ENCODE results near the gene ZNF584. TPM values are rescaled to one million over a fixed set of nuclear protein-coding genes. Genes with fewer than 3 reads are reported as not detected.

ZNF584 gene
- total RNA-seq, 1 experiment from 2014 or later, result 4.9 TPM

GRCh38 chr19:58395979-58396627 lies 12.3 kb upstream of the ZNF584 start:
- POLR2A ChIA-PET, result interaction anchor here (0.6 kb wide), 1 partner anchor 34 kb away, joined by 3 read pairs; no protein-coding TSS in a partner anchor
- TF ChIP-seq CTCF (IDR thresholded peaks at IDR 0.05; ENCODE audit: insufficient read depth in 1 of 2, low read depth in 1 of 2, low read length in 1 of 2, severe bottlenecking in 1 of 2, unreplicated experiment in 1 of 2), result no peak
- Mint-ChIP-seq H3K27me3 (ENCODE audit: insufficient read depth, unreplicated experiment) (no peaks in the 10 kb centered on the region), H3K4me3 (ENCODE audit: unreplicated experiment) (no peak overlapping the region), H3K36me3 (ENCODE audit: insufficient read depth, unreplicated experiment) (peaks cover 77% of the 10 kb centered on the region), H3K9me3 (ENCODE audit: unreplicated experiment) (no peaks in the 10 kb centered on the region), H3K4me1 (ENCODE audit: low read depth, unreplicated experiment) (peaks cover 8% of the 10 kb centered on the region), H3K27ac (ENCODE audit: unreplicated experiment) (no peak overlapping the region)
- CTCF ChIA-PET, result no interaction called here
- no peak overlapping the region for H3K4me3 ChIP-seq (ENCODE audit: low read depth, low read length)
- peaks cover 14% of the 10 kb centered on the region for H3K4me1 ChIP-seq
- intact Hi-C loops (cut with micrococcal nuclease; ENCODE audit: unreplicated experiment), result no loop called here
- no peaks in the 10 kb centered on the region for H3K27me3 ChIP-seq (replicated peaks; ENCODE audit: control insufficient read depth, insufficient read depth, low read length)
- H3K9me3 ChIP-seq, result no peaks in the 10 kb centered on the region
- BruUV-seq (replicated peaks), result no TSS peak
- no peak for DNase-seq
- H3K36me3 ChIP-seq (ENCODE audit: control insufficient read depth, insufficient read depth, low read length), result peaks cover 2% of the 10 kb centered on the region

- H3K4me1 Mint-ChIP-seq (ENCODE audit: low read depth, unreplicated experiment), result peaks cover 11% of the 10 kb centered on the region
- ChIA-PET CTCF (no interaction called here), POLR2A (no interaction called here)
- H3K36me3 Mint-ChIP-seq (ENCODE audit: insufficient read depth, unreplicated experiment), result peaks cover 74% of the 10 kb centered on the region
- no peak overlapping the region for H3K4me3 Mint-ChIP-seq (ENCODE audit: unreplicated experiment)
- intact Hi-C loops (cut with micrococcal nuclease; ENCODE audit: unreplicated experiment), result no loop called here
- no peak for TF ChIP-seq CTCF (IDR thresholded peaks at IDR 0.05; ENCODE audit: insufficient read depth in 1 of 2, low read depth in 1 of 2, low read length in 1 of 2, severe bottlenecking in 1 of 2, unreplicated experiment in 1 of 2)
- H3K27ac Mint-ChIP-seq (ENCODE audit: unreplicated experiment), result no peak overlapping the region
- Histone ChIP-seq H3K4me3 (ENCODE audit: low read depth, low read length) (no peak overlapping the region), H3K4me1 (peaks cover 14% of the 10 kb centered on the region), H3K27me3 (replicated peaks; ENCODE audit: control insufficient read depth, insufficient read depth, low read length) (no peaks in the 10 kb centered on the region), H3K9me3 (no peaks in the 10 kb centered on the region), H3K36me3 (ENCODE audit: control insufficient read depth, insufficient read depth, low read length) (peaks cover 2% of the 10 kb centered on the region)
- H3K27me3 Mint-ChIP-seq (ENCODE audit: insufficient read depth, unreplicated experiment), result no peaks in the 10 kb centered on the region
- no peak for DNase-seq
- no TSS peak for BruUV-seq (replicated peaks)
- H3K9me3 Mint-ChIP-seq (ENCODE audit: unreplicated experiment), result no peaks in the 10 kb centered on the region
Measured at GRCh38 chr19:58396691-58397532, 11.5 kb upstream of the ZNF584 start.

GRCh38 chr19:58397533-58398037 lies 10.9 kb upstream of the ZNF584 start:
- no peak overlapping the region for H3K27ac Mint-ChIP-seq (ENCODE audit: unreplicated experiment)
- intact Hi-C loops (cut with micrococcal nuclease; ENCODE audit: unreplicated experiment), result no loop called here
- CTCF ChIA-PET, result no interaction called here

More at GRCh38 chr19:58397533-58398037, 10.9 kb upstream of the ZNF584 start:
- TF ChIP-seq CTCF (IDR thresholded peaks at IDR 0.05; ENCODE audit: insufficient read depth in 1 of 2, low read depth in 1 of 2, low read length in 1 of 2, severe bottlenecking in 1 of 2, unreplicated experiment in 1 of 2), result no peak
- Histone ChIP-seq H3K9me3 (no peaks in the 10 kb centered on the region), H3K4me3 (ENCODE audit: low read depth, low read length) (no peak overlapping the region), H3K27me3 (replicated peaks; ENCODE audit: control insufficient read depth, insufficient read depth, low read length) (no peaks in the 10 kb centered on the region), H3K36me3 (ENCODE audit: control insufficient read depth, insufficient read depth, low read length) (peaks cover 2% of the 10 kb centered on the region), H3K4me1 (peaks cover 14% of the 10 kb centered on the region)
- H3K4me3 Mint-ChIP-seq (ENCODE audit: unreplicated experiment), result no peak overlapping the region
- DNase-seq, result no peak
- H3K27me3 Mint-ChIP-seq (ENCODE audit: insufficient read depth, unreplicated experiment), result no peaks in the 10 kb centered on the region
- no TSS peak for BruUV-seq (replicated peaks)
- no peaks in the 10 kb centered on the region for H3K9me3 Mint-ChIP-seq (ENCODE audit: unreplicated experiment)
- POLR2A ChIA-PET, result no interaction called here
- peaks cover 11% of the 10 kb centered on the region for H3K4me1 Mint-ChIP-seq (ENCODE audit: low read depth, unreplicated experiment)
- peaks cover 67% of the 10 kb centered on the region for H3K36me3 Mint-ChIP-seq (ENCODE audit: insufficient read depth, unreplicated experiment)
